ENCODE results near the gene RIMOC1. TPM values are rescaled to one million over a fixed set of nuclear protein-coding genes. Genes with fewer than 3 reads are reported as not detected.
"Not testable (repeated sequence)": the region's sequence is repeated elsewhere in the genome, so short reads cannot be mapped to it uniquely, and the experiment has no call there.

The RIMOC1 gene
- total RNA-seq, 2 donors from 2014 or later = 29.7 to 32.7 TPM

DNA sequence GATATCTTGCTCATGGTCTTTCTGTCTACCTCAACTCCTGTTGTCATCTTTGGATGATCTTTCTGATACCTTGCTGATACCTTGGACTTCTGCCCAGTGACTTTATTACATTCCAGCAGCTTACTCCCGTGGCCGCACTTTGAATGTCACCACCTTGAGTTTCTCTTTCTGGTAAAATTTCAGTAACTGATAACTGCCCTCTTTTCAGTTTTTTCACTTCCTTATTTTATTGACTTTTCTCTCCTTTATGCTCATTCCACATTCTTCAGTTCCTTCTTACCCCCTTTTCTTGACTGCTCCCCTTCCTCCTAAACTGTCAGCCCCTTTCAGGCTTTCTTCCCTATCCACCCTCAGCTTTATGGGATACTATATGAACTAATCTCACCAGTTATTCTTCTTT lies 14.0 kb downstream of the RIMOC1 start:
- Mint-ChIP-seq H3K36me3 (ENCODE audit: low read depth) (peaks cover 82% of the 10 kb centered on the region), H3K27me3 (no peaks in the 10 kb centered on the region), H3K4me3 (no peak overlapping the region), H3K9me3 (no peaks in the 10 kb centered on the region), H3K27ac (peak overlapping the region; percentile 53), H3K4me1 (peaks cover 7% of the 10 kb centered on the region)
- no peak for ATAC-seq (replicated peaks)

GRCh38 chr5:41921166-41921565 lies 17.0 kb downstream of the RIMOC1 start:
- Mint-ChIP-seq H3K4me1 (peaks cover 16% of the 10 kb centered on the region), H3K9me3 (no peaks in the 10 kb centered on the region), H3K27ac (peak overlapping the region; percentile 11), H3K27me3 (no peaks in the 10 kb centered on the region), H3K36me3 (ENCODE audit: low read depth) (peaks cover 59% of the 10 kb centered on the region), H3K4me3 (no peak overlapping the region)
- no peak for ATAC-seq (replicated peaks)

- no peaks in the 10 kb centered on the region for H3K27me3 Mint-ChIP-seq
- H3K36me3 Mint-ChIP-seq (ENCODE audit: low read depth) = peaks cover 52% of the 10 kb centered on the region
- no peak overlapping the region for H3K27ac Mint-ChIP-seq
- peaks cover 16% of the 10 kb centered on the region for H3K4me1 Mint-ChIP-seq
- no peak for ATAC-seq (replicated peaks)
- no peak overlapping the region for H3K4me3 Mint-ChIP-seq
- H3K9me3 Mint-ChIP-seq = no peaks in the 10 kb centered on the region
These were observed 17.7 kb downstream of the RIMOC1 start for GRCh38 chr5:41921874-41922273.

DNA sequence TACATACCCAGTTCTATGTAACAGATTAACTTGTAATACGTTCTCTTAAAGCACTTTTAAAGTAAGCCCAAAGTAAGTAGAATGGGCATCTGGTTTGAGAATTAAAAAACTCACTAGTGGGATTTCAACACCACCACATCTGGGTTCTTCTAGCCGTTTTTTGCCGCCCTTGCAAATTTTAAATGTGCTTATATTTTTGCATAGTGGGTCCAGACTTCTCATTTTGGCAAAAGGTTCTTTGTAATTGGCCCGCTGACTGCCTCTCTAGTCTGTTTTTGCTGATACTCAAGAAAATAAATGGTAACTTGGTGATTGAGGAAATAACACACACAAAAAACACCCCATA lies 20.4 kb downstream of the RIMOC1 start:
- H3K36me3 Mint-ChIP-seq (ENCODE audit: low read depth) = peaks cover 28% of the 10 kb centered on the region
- no peaks in the 10 kb centered on the region for H3K27me3 Mint-ChIP-seq
- no peak for ATAC-seq (replicated peaks)
- peak overlapping the region; percentile 87 for H3K4me3 Mint-ChIP-seq
- H3K9me3 Mint-ChIP-seq = no peaks in the 10 kb centered on the region
- peak overlapping the region; percentile 96 for H3K27ac Mint-ChIP-seq
- H3K4me1 Mint-ChIP-seq = peaks cover 9% of the 10 kb centered on the region

- H3K4me3 Mint-ChIP-seq = peak within 1 kb of the TSS; percentile 87
- H3K9me3 Mint-ChIP-seq = no peaks in the 10 kb centered on the region
- H3K36me3 Mint-ChIP-seq (ENCODE audit: low read depth) = peaks cover 28% of the 10 kb centered on the region
These were observed 20.9 kb downstream of the RIMOC1 start, which contains the start of gene FBXO4 for GRCh38 chr5:41924872-41925554. TSS of gene FBXO4 (plus strand) at chr5:41925281. CDS start at chr5:41925310, 29 bp downstream.

GRCh38 chr5:41925555-41925951 lies 21.4 kb downstream of the RIMOC1 start:
- no peaks in the 10 kb centered on the region for H3K27me3 Mint-ChIP-seq
- peak overlapping the region; percentile 96 for H3K27ac Mint-ChIP-seq
- no peaks in the 10 kb centered on the region for H3K9me3 Mint-ChIP-seq
- H3K4me1 Mint-ChIP-seq = peaks cover 9% of the 10 kb centered on the region
- peak overlapping the region; percentile 87 for H3K4me3 Mint-ChIP-seq
- ATAC-seq (replicated peaks) = peak; percentile 36
- peaks cover 28% of the 10 kb centered on the region for H3K36me3 Mint-ChIP-seq (ENCODE audit: low read depth)

More at GRCh38 chr5:41924872-41925554, 20.9 kb downstream of the RIMOC1 start, which contains the start of gene FBXO4:
- Mint-ChIP-seq H3K27ac (peak within 1 kb of the TSS; percentile 96), H3K4me1 (peaks cover 9% of the 10 kb centered on the region), H3K27me3 (no peaks in the 10 kb centered on the region)
- ATAC-seq (replicated peaks) = peak; percentile 97

- peaks cover 33% of the 10 kb centered on the region for H3K36me3 Mint-ChIP-seq (ENCODE audit: low read depth)
- H3K4me3 Mint-ChIP-seq = no peak overlapping the region
- ATAC-seq (replicated peaks) = no peak
- H3K9me3 Mint-ChIP-seq = no peaks in the 10 kb centered on the region
- peaks cover 9% of the 10 kb centered on the region for H3K4me1 Mint-ChIP-seq
- H3K27me3 Mint-ChIP-seq = no peaks in the 10 kb centered on the region
- H3K27ac Mint-ChIP-seq = no peak overlapping the region
These were observed 23.5 kb downstream of the RIMOC1 start for GRCh38 chr5:41927604-41928003.

DNA sequence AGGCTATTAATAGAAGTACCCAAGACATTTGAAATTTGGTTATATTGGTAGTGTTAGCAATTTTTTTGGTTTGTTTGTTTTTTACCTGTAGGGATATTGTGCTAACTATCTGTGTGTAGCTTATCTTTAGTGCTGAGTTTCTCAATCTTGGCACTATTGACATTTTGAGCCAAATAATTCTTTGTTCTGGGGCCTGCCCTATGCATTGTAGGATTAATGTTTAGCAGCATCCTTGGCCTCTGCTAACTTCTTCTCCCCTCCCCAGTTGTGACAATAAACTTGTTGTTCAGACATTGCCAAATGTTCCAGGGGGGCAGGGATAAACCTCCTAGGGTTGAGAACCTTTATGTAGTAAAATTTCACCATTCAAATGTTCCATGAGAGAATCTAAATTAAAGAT lies 24.9 kb downstream of the RIMOC1 start:
- Mint-ChIP-seq H3K4me3 (no peak overlapping the region), H3K9me3 (no peaks in the 10 kb centered on the region), H3K4me1 (peaks cover 9% of the 10 kb centered on the region), H3K36me3 (ENCODE audit: low read depth) (peaks cover 39% of the 10 kb centered on the region), H3K27ac (no peak overlapping the region), H3K27me3 (no peaks in the 10 kb centered on the region)
- no peak for ATAC-seq (replicated peaks)

DNA sequence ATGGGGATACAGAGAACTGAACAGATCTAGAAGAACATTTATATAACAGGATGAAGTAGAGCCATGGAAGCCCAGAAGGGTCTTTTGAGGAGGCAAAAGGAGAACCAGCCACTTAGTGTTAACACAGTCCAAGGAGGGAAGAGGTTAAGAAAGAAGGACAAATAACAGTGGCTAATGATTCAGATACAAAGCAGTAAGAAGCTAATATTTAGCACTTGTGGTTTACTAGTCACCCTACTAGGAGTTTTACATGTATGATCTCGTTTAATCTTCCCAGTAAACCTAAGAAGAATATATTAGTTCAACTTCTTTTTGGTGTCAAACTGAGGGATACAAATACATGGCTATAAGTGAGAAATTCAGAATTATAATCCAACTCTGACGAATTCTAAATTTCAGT lies 28.6 kb downstream of the RIMOC1 start:
- H3K4me3 Mint-ChIP-seq = no peak overlapping the region
- H3K27ac Mint-ChIP-seq = no peak overlapping the region
- peaks cover 65% of the 10 kb centered on the region for H3K36me3 Mint-ChIP-seq (ENCODE audit: low read depth)
- H3K9me3 Mint-ChIP-seq = no peaks in the 10 kb centered on the region
- H3K27me3 Mint-ChIP-seq = no peaks in the 10 kb centered on the region
- no peaks in the 10 kb centered on the region for H3K4me1 Mint-ChIP-seq
- no peak for ATAC-seq (replicated peaks)

- H3K4me1 Mint-ChIP-seq = no peaks in the 10 kb centered on the region
- no peaks in the 10 kb centered on the region for H3K27me3 Mint-ChIP-seq
- H3K9me3 Mint-ChIP-seq = no peaks in the 10 kb centered on the region
- no peak overlapping the region for H3K4me3 Mint-ChIP-seq
- H3K36me3 Mint-ChIP-seq (ENCODE audit: low read depth) = peaks cover 68% of the 10 kb centered on the region
- no peak for ATAC-seq (replicated peaks)
- H3K27ac Mint-ChIP-seq = no peak overlapping the region
These were observed 31.4 kb downstream of the RIMOC1 start for GRCh38 chr5:41935544-41935943.

DNA sequence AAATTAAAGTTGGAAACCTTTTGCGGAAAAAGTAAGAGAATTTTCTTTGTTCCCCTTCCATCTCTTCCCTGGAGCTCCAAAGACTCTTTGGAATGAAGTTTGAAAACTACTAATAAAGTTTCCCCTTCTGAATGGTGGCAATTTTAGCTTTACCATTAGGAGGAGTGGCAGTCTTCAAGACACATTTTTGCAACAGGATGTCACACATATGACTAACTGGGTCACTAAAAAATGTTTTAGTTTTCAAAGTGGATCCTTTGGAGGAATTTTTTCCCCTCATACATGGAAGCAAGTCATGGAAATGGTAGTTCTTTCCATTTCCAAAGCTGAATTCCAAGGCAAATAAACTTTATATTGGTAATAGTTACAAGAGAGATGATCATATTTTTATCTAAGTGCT lies 36.5 kb downstream of the RIMOC1 start:
- Mint-ChIP-seq H3K9me3 (no peaks in the 10 kb centered on the region), H3K36me3 (ENCODE audit: low read depth) (peaks cover 39% of the 10 kb centered on the region), H3K27me3 (no peaks in the 10 kb centered on the region), H3K4me3 (no peak overlapping the region), H3K4me1 (no peaks in the 10 kb centered on the region), H3K27ac (no peak overlapping the region)
- ATAC-seq (replicated peaks) = no peak

DNA sequence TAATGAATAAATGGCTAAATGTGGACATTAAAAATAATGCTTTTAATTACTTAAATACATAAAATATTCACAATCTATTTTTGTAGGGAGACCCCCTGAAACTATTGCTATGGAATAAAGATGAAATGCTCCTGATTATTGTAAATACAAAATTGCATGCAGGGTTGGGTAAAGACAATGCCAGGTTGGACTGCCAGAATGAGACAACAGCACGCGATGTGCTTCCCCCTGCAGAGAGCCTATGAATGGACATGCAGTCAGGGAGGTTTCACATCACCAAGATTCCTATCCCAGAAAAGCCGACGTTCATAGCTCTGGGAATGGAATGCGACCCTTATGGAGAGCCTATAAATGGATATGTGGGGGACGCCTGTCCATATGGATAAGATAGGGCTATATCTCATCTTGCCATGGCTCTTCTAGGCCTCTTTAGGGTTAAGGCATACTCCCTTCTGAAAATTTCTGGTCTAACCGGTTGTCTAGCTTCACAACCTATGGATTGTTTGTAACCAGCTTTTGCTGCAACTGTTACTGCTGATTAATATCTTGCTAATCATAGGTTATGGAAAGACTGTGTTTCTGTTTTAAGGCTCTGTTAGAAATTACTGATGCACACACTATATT lies 41.3 kb downstream of the RIMOC1 start:
- H3K36me3 Mint-ChIP-seq (ENCODE audit: low read depth); H3K27me3 Mint-ChIP-seq; H3K4me1 Mint-ChIP-seq; ATAC-seq (replicated peaks); H3K4me3 Mint-ChIP-seq; H3K27ac Mint-ChIP-seq; H3K9me3 Mint-ChIP-seq: not testable (repeated sequence)

GRCh38 chr5:41951224-41951623 lies 47.1 kb downstream of the RIMOC1 start:
- no peak for ATAC-seq (replicated peaks)
- Mint-ChIP-seq H3K4me3 (no peak overlapping the region), H3K9me3 (peaks cover 8% of the 10 kb centered on the region), H3K4me1 (no peaks in the 10 kb centered on the region), H3K27ac (no peak overlapping the region), H3K36me3 (ENCODE audit: low read depth) (no peaks in the 10 kb centered on the region), H3K27me3 (no peaks in the 10 kb centered on the region)
